HEK293 (cell line): ENCODE measurements around the gene FSIP1.
A peak's percentile ranks its signal among the peaks of the same experiment; 100 is the strongest.

Experiments used
- FEZF1 ChIP-seq: fragments of 450-650 bp; formaldehyde crosslinking; IDR thresholded peaks from 2 replicates; pipeline ENCODE4 v1.5.1; 2016; ENCODE audit warnings: missing biosample characterization, missing genetic modification characterization
- GLIS1 ChIP-seq: fragments of 450-650 bp; formaldehyde crosslinking; IDR thresholded peaks from 2 replicates; pipeline ENCODE4 v1.5.1; 2016; ENCODE audit warnings: missing biosample characterization, missing genetic modification characterization
- GLIS2 ChIP-seq: fragments of 450-650 bp; formaldehyde crosslinking; IDR thresholded peaks from 2 replicates; pipeline ENCODE4 v1.5.1; 2016; ENCODE audit warnings: missing biosample characterization, missing genetic modification characterization
- HIC1 ChIP-seq: fragments of 450-650 bp; formaldehyde crosslinking; IDR thresholded peaks from 2 replicates; pipeline ENCODE4 v1.5.1; 2016; ENCODE audit warnings: missing biosample characterization, missing genetic modification characterization
- KLF9 ChIP-seq: fragments of 450-650 bp; formaldehyde crosslinking; IDR thresholded peaks from 2 replicates; pipeline ENCODE4 v1.5.1; 2016; ENCODE audit warnings: missing biosample characterization, missing genetic modification characterization, low read depth
- MEIS1 ChIP-seq: sonication (generic); formaldehyde crosslinking; IDR thresholded peaks from 2 replicates; pipeline ENCODE4 v1.8.1; 2022; ENCODE audit warnings: missing genetic modification reagents, mild to moderate bottlenecking, borderline replicate concordance
- MYNN ChIP-seq: fragments of 450-650 bp; formaldehyde crosslinking; IDR thresholded peaks from 2 replicates; pipeline ENCODE4 v1.5.1; 2016; ENCODE audit warnings: missing biosample characterization, missing genetic modification characterization, borderline replicate concordance
- SETDB1 ChIP-seq: IDR thresholded peaks from one replicate; pipeline ENCODE4 v1.6.1; 2017; ENCODE audit warnings: mild to moderate bottlenecking, low read length, moderate library complexity, mixed read lengths; ENCODE audit not compliant: insufficient read length
- TSHZ1 ChIP-seq: fragments of 450-650 bp; formaldehyde crosslinking; IDR thresholded peaks from 2 replicates; pipeline ENCODE4 v1.5.1; 2016; ENCODE audit warnings: missing biosample characterization, missing genetic modification characterization, borderline replicate concordance
- ZBTB7A ChIP-seq: fragments of 450-650 bp; formaldehyde crosslinking; IDR thresholded peaks from 2 replicates; pipeline ENCODE4 v1.5.1; 2016; ENCODE audit warnings: low read depth, missing biosample characterization, missing genetic modification characterization
- ZNF140 ChIP-seq: fragments of 450-650 bp; formaldehyde crosslinking; IDR thresholded peaks from 2 replicates; pipeline ENCODE4 v1.5.1; 2016; ENCODE audit warnings: missing biosample characterization, missing genetic modification characterization
- ZNF174 ChIP-seq: fragments of 450-650 bp; formaldehyde crosslinking; IDR thresholded peaks from 2 replicates; pipeline ENCODE4 v1.5.0; 2017; ENCODE audit warnings: missing biosample characterization, mild to moderate bottlenecking, missing genetic modification characterization
- ZNF223 ChIP-seq: fragments of 450-650 bp; formaldehyde crosslinking; IDR thresholded peaks from 2 replicates; pipeline ENCODE4 v1.5.1; 2016; ENCODE audit warnings: missing biosample characterization, missing genetic modification characterization
- ZNF248 ChIP-seq: fragments of 450-650 bp; formaldehyde crosslinking; IDR thresholded peaks from 2 replicates; pipeline ENCODE4 v1.5.1; 2017; ENCODE audit warnings: missing biosample characterization, missing genetic modification characterization
- ZNF26 ChIP-seq: fragments of 450-650 bp; formaldehyde crosslinking; IDR thresholded peaks from 2 replicates; pipeline ENCODE4 v1.5.1; 2016; ENCODE audit warnings: missing biosample characterization, missing genetic modification characterization
- ZNF302 ChIP-seq: fragments of 450-650 bp; formaldehyde crosslinking; IDR thresholded peaks from 2 replicates; pipeline ENCODE4 v1.5.1; 2016; ENCODE audit warnings: missing biosample characterization, missing genetic modification characterization, low read depth
- ZNF335 ChIP-seq: fragments of 450-650 bp; formaldehyde crosslinking; conservative IDR thresholded peaks from 2 replicates; pipeline ENCODE4 v1.5.1; 2016; ENCODE audit warnings: missing biosample characterization, missing genetic modification characterization
- ZNF341 ChIP-seq: fragments of 450-650 bp; formaldehyde crosslinking; IDR thresholded peaks from 2 replicates; pipeline ENCODE4; 2016; ENCODE audit warnings: low read depth, missing biosample characterization, missing genetic modification characterization
- ZNF398 ChIP-seq: fragments of 450-650 bp; formaldehyde crosslinking; IDR thresholded peaks from 2 replicates; pipeline ENCODE4 v1.5.1; 2017; ENCODE audit warnings: missing biosample characterization, missing genetic modification characterization
- ZNF426 ChIP-seq: fragments of 450-650 bp; formaldehyde crosslinking; IDR thresholded peaks from 2 replicates; pipeline ENCODE4 v1.5.1; 2017; ENCODE audit warnings: missing biosample characterization, missing genetic modification characterization, mild to moderate bottlenecking, inconsistent platforms, moderate library complexity
- ZNF529 ChIP-seq: fragments of 450-650 bp; formaldehyde crosslinking; IDR thresholded peaks from 2 replicates; pipeline ENCODE4 v1.5.1; 2017; ENCODE audit warnings: missing genetic modification characterization, missing biosample characterization; ENCODE audit not compliant: insufficient replicate concordance
- ZNF544 ChIP-seq: fragments of 450-650 bp; formaldehyde crosslinking; IDR thresholded peaks from 2 replicates; pipeline ENCODE4 v1.5.0; 2017; ENCODE audit warnings: missing biosample characterization, missing genetic modification characterization
- ZNF555 ChIP-seq: fragments of 450-650 bp; formaldehyde crosslinking; conservative IDR thresholded peaks from 2 replicates; pipeline ENCODE4 v1.5.1; 2017; ENCODE audit warnings: missing biosample characterization, mild to moderate bottlenecking, missing genetic modification characterization, inconsistent platforms
- ZNF561 ChIP-seq: fragments of 450-650 bp; IDR thresholded peaks from 2 replicates; pipeline ENCODE4 v1.5.1; 2018; ENCODE audit warnings: missing biosample characterization, missing genetic modification characterization, borderline replicate concordance
- ZNF580 ChIP-seq: fragments of 450-650 bp; formaldehyde crosslinking; IDR thresholded peaks from 2 replicates; pipeline ENCODE4 v1.5.1; 2016; ENCODE audit warnings: missing biosample characterization, missing genetic modification characterization
- ZNF701 ChIP-seq: fragments of 450-650 bp; formaldehyde crosslinking; IDR thresholded peaks from 2 replicates; pipeline ENCODE4 v1.5.1; 2016; ENCODE audit warnings: missing biosample characterization, missing genetic modification characterization
- ZNF777 ChIP-seq: fragments of 450-650 bp; formaldehyde crosslinking; IDR thresholded peaks from 2 replicates; pipeline ENCODE4 v1.5.1; 2017; ENCODE audit warnings: missing biosample characterization, missing genetic modification characterization, borderline replicate concordance
- ZNF791 ChIP-seq: fragments of 450-650 bp; formaldehyde crosslinking; IDR thresholded peaks from 2 replicates; pipeline ENCODE4 v1.5.1; 2016; ENCODE audit warnings: missing biosample characterization, missing genetic modification characterization
- ZNF792 ChIP-seq: fragments of 450-650 bp; formaldehyde crosslinking; IDR thresholded peaks from 2 replicates; pipeline ENCODE4 v1.5.1; 2016; ENCODE audit warnings: missing biosample characterization, missing genetic modification characterization
- ZNF843 ChIP-seq: fragments of 450-650 bp; formaldehyde crosslinking; IDR thresholded peaks from 2 replicates; pipeline ENCODE4 v1.5.1; 2016; ENCODE audit warnings: missing biosample characterization, missing genetic modification characterization
- ZSCAN16 ChIP-seq: fragments of 450-650 bp; formaldehyde crosslinking; IDR thresholded peaks from 2 replicates; pipeline ENCODE4 v1.5.1; 2016; ENCODE audit warnings: missing biosample characterization, missing genetic modification characterization

FSIP1 gene

GRCh38 chr15:39692356-39693327, 90.0 kb downstream of the FSIP1 start (continued):
- TF ChIP-seq ZNF26 (tag by site-specific recombination): no peak
- TF ChIP-seq GLIS1 (tag by site-specific recombination): no peak
- TF ChIP-seq ZNF140: no peak
- no peak for TF ChIP-seq ZNF555 (tag by site-specific recombination)
- no peak for TF ChIP-seq ZSCAN16 (tag by site-specific recombination)
- TF ChIP-seq ZNF791 (tag by site-specific recombination): no peak
- TF ChIP-seq ZNF426 (tag by site-specific recombination): no peak
- TF ChIP-seq ZNF223 (tag by site-specific recombination): no peak
- TF ChIP-seq HIC1: no peak
- TF ChIP-seq ZNF174 (tag by site-specific recombination): no peak
- TF ChIP-seq ZNF248 (tag by site-specific recombination): no peak
- no peak for TF ChIP-seq SETDB1
- TF ChIP-seq FEZF1 (tag by site-specific recombination): peak; percentile 85
- no peak for TF ChIP-seq ZNF701 (tag by site-specific recombination)
- TF ChIP-seq MYNN: 0 out of 2 replicates have a peak, but pooled peaks have one; percentile 59
- no peak for TF ChIP-seq ZNF302 (tag by site-specific recombination)
- TF ChIP-seq ZNF544 (tag by site-specific recombination): no peak
- TF ChIP-seq KLF9 (tag by site-specific recombination): no peak
- TF ChIP-seq ZNF335: peak; percentile 45
- TF ChIP-seq ZNF561 (tag by site-specific recombination): 0 out of 2 replicates have a peak, but pooled peaks have one; percentile 32
- TF ChIP-seq MEIS1 (CRISPR knock-in tag): no peak
- no peak for TF ChIP-seq ZNF777
- no peak for TF ChIP-seq ZNF398 (tag by site-specific recombination)
- 0 out of 2 replicates have a peak, but pooled peaks have one; percentile 14 for TF ChIP-seq ZNF341 (tag by site-specific recombination)
- TF ChIP-seq ZBTB7A (tag by site-specific recombination): no peak
- TF ChIP-seq ZNF843 (tag by site-specific recombination): peak; percentile 78
- no peak for TF ChIP-seq ZNF580
- TF ChIP-seq GLIS2 (tag by site-specific recombination): no peak
- TF ChIP-seq ZNF792 (tag by site-specific recombination): no peak
- no peak for TF ChIP-seq ZNF529 (tag by site-specific recombination)
- no peak for TF ChIP-seq TSHZ1 (tag by site-specific recombination)
